Kidney (tissue), 14 donors: ENCODE data around the gene HIGD2A. TPM values are rescaled to one million over a fixed set of nuclear protein-coding genes. Genes with fewer than 3 reads are reported as not detected.

Source experiments
- DNase-seq, 5 donors: peaks; one replicate each; pipeline ENCODE4 v3.0.0-alpha.2; 2013 to 2020
- FAIRE-seq: peaks from 2 replicates; lab custom pipeline; 2012; peaks lifted over from hg19 to GRCh38; lab: Jason Lieb, UNC
- H3K27ac ChIP-seq, 2 donors: one replicate each; pipeline ENCODE4 v1.7.0; 2013; ENCODE audit warnings: low read depth in 2 of 2, low read length in 2 of 2, inconsistent platforms in 1 of 2
- H3K27me3 ChIP-seq: one replicate; pipeline ENCODE4 v1.7.1; 2013; ENCODE audit warnings: low read length, inconsistent platforms; ENCODE audit not compliant: control insufficient read depth, insufficient read depth
- H3K36me3 ChIP-seq, 3 donors: one replicate each; pipeline versions ENCODE4 v1.7.0 to v1.7.1; 2013; ENCODE audit warnings: low read length in 3 of 3, control low read depth in 1 of 3, inconsistent platforms in 1 of 3; ENCODE audit not compliant: insufficient read depth in 3 of 3, control insufficient read depth in 2 of 3
- H3K4me1 ChIP-seq, 3 donors: one replicate each; pipeline versions ENCODE4 v1.7.0 to v1.7.1; 2013; ENCODE audit warnings: low read length in 3 of 3, inconsistent platforms in 1 of 3, low read depth in 1 of 3; ENCODE audit not compliant: control insufficient read depth in 2 of 3, insufficient read depth in 2 of 3
- H3K4me3 ChIP-seq, 3 donors: one replicate each; pipeline versions ENCODE4 v1.7.0 to v1.8.1; 2013; ENCODE audit warnings: low read length in 3 of 3, control low read depth in 1 of 3, inconsistent platforms in 1 of 3
- H3K9ac ChIP-seq, 3 donors: one replicate each; pipeline versions ENCODE4 v1.7.0 to v1.7.1; 2013; ENCODE audit warnings: low read length in 3 of 3, control low read depth in 1 of 3, inconsistent platforms in 1 of 3
- H3K9me3 ChIP-seq, 3 donors: one replicate each; pipeline versions ENCODE4 v1.7.0 to v1.7.1; 2013; ENCODE audit warnings: low read length in 3 of 3, control low read depth in 1 of 3, inconsistent platforms in 1 of 3; ENCODE audit not compliant: control insufficient read depth in 2 of 3, insufficient read depth in 1 of 3
- CTCF ChIP-seq: IDR thresholded peaks from 3 replicates; pipeline ENCODE4 v1.5.1; 2012; ENCODE audit warnings: mild to moderate bottlenecking, moderate library complexity, borderline replicate concordance; ENCODE audit not compliant: insufficient read depth; ENCODE audit errors: extremely low read depth
- intact Hi-C: fragments of 100-400 bp; cut with DNase I; formaldehyde crosslinking; loops from one replicate; pipeline ENCODE4 v1.11.1; 2022
- polyA plus RNA-seq: library from polyadenylated mRNA; stranded (reverse); fragments of 350-450 nt; fragmentation: Illumina TruSeq; extraction: RNeasy Lipid Tissue Mini Kit (QIAGEN cat#74804); gene quantifications from one replicate; pipeline ENCODE4 v1.2.3, GENCODE V29; 2014; ENCODE audit warnings: low read depth, low replicate concordance; ENCODE audit not compliant: insufficient read depth
- total RNA-seq: library from RNA; stranded (reverse); fragmentation: NEBNext Ultra II Directional; extraction: Animal tissue kit (Norgen Biotek cat#: 25700); gene quantifications from one replicate; pipeline ENCODE4 v1.2.1, GENCODE V29; 2021
- donor health status: control.
- donor health status: control.
- donor health status: control.
- donor health status: control.
- donor health status: control.
- donor health status: DM: yes; HTN: yes; CAD: no.
- donor health status: Normal renal cell carcinoma (clear cell type).

HIGD2A gene
- total and polyA plus RNA-seq, 2 donors from 2014 or later, result 105 to 344 TPM

- no peak for DNase-seq
- Histone ChIP-seq H3K9ac (peak overlapping the region; percentile 89 to 98 (median 92)), H3K27ac (no peak overlapping the region), H3K4me1 (peaks cover 0 to 8% (median 6%) of the 10 kb centered on the region in 3 donors), H3K9me3 (no peaks in the 10 kb centered on the region), H3K27me3 (no peaks in the 10 kb centered on the region), H3K4me3 (peak overlapping the region; percentile 95 to 97 (median 97)), H3K36me3 (peaks cover 0 to 31% (median 14%) of the 10 kb centered on the region in 3 donors)
- intact Hi-C loops, result no loop called here
- TF ChIP-seq CTCF, result no peak
- FAIRE-seq, result no peak
These were observed 1.1 kb upstream of the HIGD2A start for GRCh38 chr5:176387384-176387925.

GRCh38 chr5:176388003-176388443 lies 528 bp upstream of the HIGD2A start:
- Histone ChIP-seq H3K4me1 (peaks cover 0 to 8% (median 6%) of the 10 kb centered on the region in 3 donors), H3K27ac (no peak overlapping the region), H3K27me3 (no peaks in the 10 kb centered on the region), H3K4me3 (peak overlapping the region; percentile 95 to 97 (median 97)), H3K36me3 (peaks cover 0 to 36% (median 12%) of the 10 kb centered on the region in 3 donors), H3K9ac (peak overlapping the region; percentile 89 to 98 (median 92)), H3K9me3 (no peaks in the 10 kb centered on the region)
- no peak for TF ChIP-seq CTCF
- peak in 2 of 5 donors; percentile 28 to 54 for DNase-seq
- no peak for FAIRE-seq
- intact Hi-C loops, result no loop called here

- H3K4me3 ChIP-seq, result peak overlapping the region; percentile 73 to 97 (median 95)
- no peaks in the 10 kb centered on the region for H3K27me3 ChIP-seq
- intact Hi-C loops, result no loop called here
- no peak for TF ChIP-seq CTCF
- no peak for FAIRE-seq
- H3K36me3 ChIP-seq, result peaks cover 0 to 41% (median 12%) of the 10 kb centered on the region in 3 donors
- H3K4me1 ChIP-seq, result peaks cover 0 to 8% (median 6%) of the 10 kb centered on the region in 3 donors
- H3K9me3 ChIP-seq, result no peaks in the 10 kb centered on the region
- DNase-seq, result peak in 1 of 5 donors; percentile 62
- H3K9ac ChIP-seq, result peak overlapping the region; percentile 22 to 96 (median 30)
- H3K27ac ChIP-seq, result peak overlapping the region; percentile 99 to 100
These were observed 878 bp downstream of the HIGD2A start for GRCh38 chr5:176389135-176390123.
